Breast epithelium (tissue), 4 donors: ENCODE data around the gene MOG. TPM values are rescaled to one million over a fixed set of nuclear protein-coding genes. Genes with fewer than 3 reads are reported as not detected.
A peak's percentile ranks its signal among the peaks of the same experiment; 100 is the strongest.

Source experiments
- DNase-seq, 2 donors: peaks; one replicate each; pipeline ENCODE4 v3.0.0-alpha.2; 2019; ENCODE audit warnings: low spot score in 2 of 2
- H3K27ac ChIP-seq, 2 donors: fragments of 200-600 bp; sonication (generic) in 1 of 2; one replicate each; pipeline ENCODE4 v1.5.1; 2016 to 2019; ENCODE audit warnings: mild to moderate bottlenecking in 1 of 2
- H3K27me3 ChIP-seq, 2 donors: fragments of 200-600 bp; sonication (generic) in 1 of 2; one replicate each; pipeline versions ENCODE4 v1.5.1 to v1.6.0; 2017 to 2019; ENCODE audit warnings: control low read depth in 1 of 2, mild to moderate bottlenecking in 1 of 2
- H3K36me3 ChIP-seq: fragments of 200-600 bp; one replicate; pipeline ENCODE4 v1.5.1; 2019
- H3K4me1 ChIP-seq, 2 donors: fragments of 200-600 bp; sonication (generic); one replicate each; pipeline ENCODE4 v1.5.1; 2016 to 2019; ENCODE audit warnings: control low read depth in 1 of 2
- H3K4me3 ChIP-seq, 3 donors: fragments of 200-600 bp; sonication (generic); 1 replicate in 2 of 3; 2 replicates in 1 of 3; pipeline ENCODE4 v1.5.1; 2016 to 2019; ENCODE audit warnings: mild to moderate bottlenecking in 3 of 3, moderate library complexity in 2 of 3
- H3K9me3 ChIP-seq, 2 donors: fragments of 200-600 bp; sonication (generic) in 1 of 2; one replicate each; pipeline ENCODE4 v1.5.1; 2016 to 2019; ENCODE audit warnings: control low read depth in 1 of 2
- CTCF ChIP-seq, 3 donors: fragments of 450-650 bp; IDR thresholded peaks; one replicate each; pipeline ENCODE4 v1.5.1; 2016 to 2017; ENCODE audit warnings: antibody characterized with exemption in 3 of 3, mild to moderate bottlenecking in 3 of 3, moderate library complexity in 3 of 3
- POLR2A ChIP-seq: fragments of 450-650 bp; IDR thresholded peaks from one replicate; pipeline ENCODE4 v1.6.1; 2016; ENCODE audit warnings: antibody characterized with exemption, mild to moderate bottlenecking, moderate library complexity
- POLR2AphosphoS5 ChIP-seq, 3 donors: sonication (generic); formaldehyde crosslinking; IDR thresholded peaks; one replicate each; pipeline ENCODE4 v1.6.1; 2017; ENCODE audit warnings: antibody characterized with exemption in 3 of 3
- intact Hi-C: fragments of 100-400 bp; cut with DNase I; formaldehyde crosslinking; loops from one replicate; pipeline ENCODE4 v1.15.1; 2023; ENCODE audit warnings: low total_unique reads
- total RNA-seq, 3 donors: library from RNA; depleted of rRNA; stranded (reverse); fragments of >200 nt; gene quantifications; one replicate each; pipeline ENCODE4 v1.1.0, GENCODE V29; 2016

Gene MOG
- total RNA-seq, 3 donors from 2014 or later: not detected

DNA sequence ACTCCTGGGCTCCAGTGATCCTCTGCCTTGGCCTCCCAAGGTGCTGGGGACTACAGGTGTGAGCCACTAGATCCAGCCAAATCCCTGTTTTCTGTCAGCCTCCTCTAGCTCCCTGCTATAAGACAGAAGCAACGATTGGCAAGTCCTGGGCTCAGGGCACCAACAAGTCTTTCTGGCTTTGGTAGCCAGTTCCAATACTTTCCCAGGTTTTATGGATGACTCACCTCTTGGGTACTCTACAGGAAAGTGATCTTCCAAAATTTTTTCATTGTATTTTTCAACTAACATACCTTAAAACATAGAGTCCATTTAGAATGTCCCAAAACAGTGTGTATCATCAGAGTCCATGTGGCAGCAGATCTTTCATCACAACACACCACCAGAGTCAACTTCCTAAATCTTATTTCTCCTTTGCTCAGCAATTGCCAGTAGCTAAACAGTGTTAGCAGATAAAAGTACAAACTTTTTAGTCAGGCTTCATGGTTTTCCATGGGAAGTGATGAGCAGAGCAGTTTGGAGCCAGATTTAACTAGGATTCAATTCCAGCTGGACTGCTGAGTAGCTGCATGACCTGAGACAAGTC lies 37.2 kb upstream of the MOG start:
- Histone ChIP-seq H3K27me3 (no peaks in the 10 kb centered on the region), H3K9me3 (no peaks in the 10 kb centered on the region), H3K36me3 (no peaks in the 10 kb centered on the region), H3K27ac (no peak overlapping the region), H3K4me1 (no peaks in the 10 kb centered on the region), H3K4me3 (no peak overlapping the region)
- intact Hi-C loops: no loop called here
- no peak for TF ChIP-seq POLR2A
- TF ChIP-seq POLR2AphosphoS5 (IDR thresholded peaks at IDR 0.05): no peak
- TF ChIP-seq CTCF (IDR thresholded peaks at IDR 0.05): no peak
- no peak for DNase-seq

DNA sequence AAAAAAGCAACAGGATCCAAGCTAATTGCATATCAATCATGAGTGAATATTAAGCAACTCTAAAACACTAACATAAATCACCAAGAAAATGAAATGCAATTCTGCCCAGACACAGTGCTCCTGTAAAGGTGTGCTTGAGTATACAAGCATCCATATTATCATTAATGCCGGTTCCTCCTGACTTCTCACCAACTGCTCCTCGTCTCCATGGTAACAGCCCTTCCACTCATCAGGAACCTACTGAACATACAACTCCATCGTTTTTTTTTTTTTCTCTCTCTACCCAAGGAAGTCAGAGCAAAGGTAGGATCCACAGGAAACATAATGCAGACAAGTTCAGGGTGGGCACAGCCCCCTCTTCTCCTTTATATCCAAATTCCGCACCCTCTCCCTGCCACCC lies 36.3 kb upstream of the MOG start:
- H3K36me3 ChIP-seq: no peaks in the 10 kb centered on the region
- no peaks in the 10 kb centered on the region for H3K9me3 ChIP-seq
- no peaks in the 10 kb centered on the region for H3K27me3 ChIP-seq
- no peak overlapping the region for H3K27ac ChIP-seq
- TF ChIP-seq CTCF (IDR thresholded peaks at IDR 0.05) (no peak), POLR2AphosphoS5 (IDR thresholded peaks at IDR 0.05) (no peak), POLR2A (no peak)
- intact Hi-C loops: no loop called here
- H3K4me3 ChIP-seq: no peak overlapping the region
- H3K4me1 ChIP-seq: no peaks in the 10 kb centered on the region
- DNase-seq: no peak

DNA sequence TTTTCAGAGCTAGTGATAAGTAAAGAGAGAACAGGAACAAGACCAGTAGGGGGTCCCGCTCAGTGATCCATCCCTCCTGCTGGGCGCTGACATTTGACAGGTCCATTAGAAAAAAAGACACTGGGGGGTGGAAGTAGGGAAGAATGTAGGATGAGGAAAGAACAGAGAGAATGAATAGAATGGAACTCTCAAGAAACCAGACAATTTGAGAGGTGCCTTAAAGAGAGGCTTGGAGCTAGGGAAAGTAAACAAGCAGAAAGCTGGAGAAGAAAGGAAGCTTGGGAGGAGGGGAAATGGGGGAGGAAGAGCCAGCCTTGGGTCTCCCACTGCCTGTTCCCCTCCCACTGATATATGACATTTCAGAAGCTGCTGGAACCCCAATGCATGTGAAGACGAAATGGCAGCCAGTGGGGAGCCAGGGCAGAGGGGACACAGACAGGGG lies 32.4 kb upstream of the MOG start:
- Histone ChIP-seq H3K27me3 (no peaks in the 10 kb centered on the region), H3K4me1 (peaks cover 3 to 6% of the 10 kb centered on the region in 2 donors), H3K9me3 (no peaks in the 10 kb centered on the region), H3K4me3 (no peak overlapping the region), H3K36me3 (no peaks in the 10 kb centered on the region), H3K27ac (no peak overlapping the region)
- TF ChIP-seq CTCF (IDR thresholded peaks at IDR 0.05): no peak
- no peak for TF ChIP-seq POLR2AphosphoS5 (IDR thresholded peaks at IDR 0.05)
- TF ChIP-seq POLR2A: no peak
- no peak for DNase-seq
- intact Hi-C loops: no loop called here

- no peak for DNase-seq
- Histone ChIP-seq H3K4me1 (peaks cover 3 to 6% of the 10 kb centered on the region in 2 donors), H3K27ac (no peak overlapping the region), H3K36me3 (no peaks in the 10 kb centered on the region), H3K9me3 (no peaks in the 10 kb centered on the region), H3K27me3 (no peaks in the 10 kb centered on the region), H3K4me3 (no peak overlapping the region)
- no peak for TF ChIP-seq POLR2AphosphoS5 (IDR thresholded peaks at IDR 0.05)
- TF ChIP-seq POLR2A: no peak
- intact Hi-C loops: no loop called here
These were observed 31.5 kb upstream of the MOG start for GRCh38 chr6:29625337-29625930.

DNA sequence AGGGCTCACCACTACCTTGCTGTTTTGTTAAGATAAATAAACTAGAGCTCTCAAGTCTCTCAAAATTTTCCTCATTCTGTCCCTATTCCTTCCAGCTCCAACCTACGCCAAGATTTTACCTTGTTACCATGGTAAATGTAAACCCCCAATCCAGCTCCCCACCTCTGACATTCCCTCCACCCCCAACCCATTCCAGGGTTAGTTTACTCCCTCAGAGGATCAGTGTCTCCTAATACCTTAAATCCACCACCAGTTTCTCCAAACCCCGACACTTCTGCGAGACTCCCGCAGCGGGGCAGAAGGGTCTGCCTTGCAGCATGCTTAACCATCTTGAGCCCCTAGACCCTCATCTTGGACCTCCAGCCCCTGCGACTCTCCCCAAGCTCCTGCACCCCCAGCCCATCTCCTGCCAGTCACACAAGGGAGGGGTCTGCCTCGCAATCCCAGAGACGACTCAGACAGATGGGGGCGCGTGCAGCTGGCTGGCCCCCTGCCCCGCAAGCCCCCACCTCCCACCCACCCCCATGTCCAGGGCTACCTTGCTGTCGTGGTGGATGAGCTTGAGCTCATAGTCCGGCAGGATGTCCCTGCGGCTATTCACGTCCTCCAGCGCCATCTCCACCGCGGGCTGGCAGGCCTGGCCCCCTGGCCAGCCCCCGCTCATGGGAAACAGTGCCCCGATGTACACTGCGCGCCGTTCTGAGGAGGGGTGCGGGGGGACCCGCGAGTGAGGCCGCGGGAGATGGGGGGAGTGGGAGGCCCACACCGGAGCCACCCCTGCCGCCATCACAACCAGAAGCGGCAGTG lies 29.7 kb upstream of the MOG start:
- no peaks in the 10 kb centered on the region for H3K36me3 ChIP-seq
- DNase-seq: peak in 1 of 2 donors; percentile 19
- intact Hi-C loops: no loop called here
- H3K27ac ChIP-seq: peak overlapping the region; percentile 78 to 85
- no peak for TF ChIP-seq CTCF (IDR thresholded peaks at IDR 0.05)
- TF ChIP-seq POLR2A: no peak
- no peak for TF ChIP-seq POLR2AphosphoS5 (IDR thresholded peaks at IDR 0.05)
- peaks cover 6 to 11% of the 10 kb centered on the region in 2 donors for H3K4me1 ChIP-seq
- H3K4me3 ChIP-seq: peak overlapping the region; percentile 46 to 79 (median 68)
- no peaks in the 10 kb centered on the region for H3K27me3 ChIP-seq
- H3K9me3 ChIP-seq: no peaks in the 10 kb centered on the region
